CD4-positive, alpha-beta T cell treated with Interleukin-12 subunit alpha and Interleukin-12 subunit beta, for 1 hour (primary cell): ENCODE measurements around the gene PRKAG1.

Experiments used
- DNase-seq: peaks from one replicate; pipeline ENCODE4 v3.0.0-alpha.2; 2020

PRKAG1 gene

DNA sequence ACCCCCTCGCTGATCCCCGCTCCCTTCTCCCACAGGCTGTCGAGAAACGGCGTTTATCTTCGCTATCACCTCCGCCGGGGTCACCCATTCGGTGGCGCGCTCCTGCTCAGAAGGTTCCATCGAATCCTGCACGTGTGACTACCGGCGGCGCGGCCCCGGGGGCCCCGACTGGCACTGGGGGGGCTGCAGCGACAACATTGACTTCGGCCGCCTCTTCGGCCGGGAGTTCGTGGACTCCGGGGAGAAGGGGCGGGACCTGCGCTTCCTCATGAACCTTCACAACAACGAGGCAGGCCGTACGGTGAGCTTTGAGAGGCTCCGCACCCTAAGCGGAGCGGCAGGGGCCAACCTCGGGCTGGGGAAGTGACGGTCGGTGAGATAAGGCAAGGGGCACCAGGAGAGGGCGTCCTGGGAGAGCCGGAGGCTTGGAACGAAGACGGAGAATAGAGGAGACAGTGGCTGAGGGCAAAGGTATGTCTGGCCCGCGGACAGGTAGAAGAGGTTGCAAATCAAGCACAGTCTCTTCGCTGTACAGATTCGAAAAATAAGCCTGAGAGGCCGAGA, 38.1 kb downstream of the PRKAG1 start:
- DNase-seq: peak; percentile 44

DNA sequence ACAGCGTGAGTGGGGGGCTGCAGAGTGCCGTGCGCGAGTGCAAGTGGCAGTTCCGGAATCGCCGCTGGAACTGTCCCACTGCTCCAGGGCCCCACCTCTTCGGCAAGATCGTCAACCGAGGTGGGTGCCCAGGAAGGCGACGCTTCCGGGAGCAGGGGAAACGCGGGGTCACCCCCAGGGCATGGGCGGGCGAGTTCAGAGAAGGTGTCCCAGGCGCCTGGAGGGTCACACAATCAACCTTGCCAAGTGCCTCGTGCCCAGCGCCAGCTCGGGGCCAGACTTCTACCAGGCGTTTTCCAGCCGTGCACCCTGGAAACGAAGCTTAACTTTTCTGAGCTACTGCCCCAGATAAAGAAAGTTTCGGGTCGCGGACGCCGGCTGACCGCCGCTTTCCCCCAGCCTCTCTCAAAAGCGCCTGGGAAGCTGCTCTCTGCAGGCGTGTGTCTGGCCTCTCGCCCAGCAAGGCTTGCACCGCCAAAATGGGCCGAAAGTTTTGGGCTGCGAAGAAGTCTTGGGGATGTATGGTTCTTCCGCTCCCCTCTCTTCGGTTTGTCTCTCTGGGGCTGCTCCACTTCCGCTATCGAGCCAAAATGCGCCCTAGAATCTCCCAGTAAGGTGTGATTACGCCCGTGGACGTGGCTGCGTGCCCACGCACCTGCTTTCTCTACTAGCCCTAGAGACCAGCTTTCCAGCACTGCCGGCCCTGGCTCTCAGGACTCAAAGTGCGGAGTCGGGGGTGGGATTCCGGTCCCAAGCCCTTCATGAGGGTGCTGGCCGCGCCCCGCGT, 38.8 kb downstream of the PRKAG1 start:
- DNase-seq: peak; percentile 52

DNA sequence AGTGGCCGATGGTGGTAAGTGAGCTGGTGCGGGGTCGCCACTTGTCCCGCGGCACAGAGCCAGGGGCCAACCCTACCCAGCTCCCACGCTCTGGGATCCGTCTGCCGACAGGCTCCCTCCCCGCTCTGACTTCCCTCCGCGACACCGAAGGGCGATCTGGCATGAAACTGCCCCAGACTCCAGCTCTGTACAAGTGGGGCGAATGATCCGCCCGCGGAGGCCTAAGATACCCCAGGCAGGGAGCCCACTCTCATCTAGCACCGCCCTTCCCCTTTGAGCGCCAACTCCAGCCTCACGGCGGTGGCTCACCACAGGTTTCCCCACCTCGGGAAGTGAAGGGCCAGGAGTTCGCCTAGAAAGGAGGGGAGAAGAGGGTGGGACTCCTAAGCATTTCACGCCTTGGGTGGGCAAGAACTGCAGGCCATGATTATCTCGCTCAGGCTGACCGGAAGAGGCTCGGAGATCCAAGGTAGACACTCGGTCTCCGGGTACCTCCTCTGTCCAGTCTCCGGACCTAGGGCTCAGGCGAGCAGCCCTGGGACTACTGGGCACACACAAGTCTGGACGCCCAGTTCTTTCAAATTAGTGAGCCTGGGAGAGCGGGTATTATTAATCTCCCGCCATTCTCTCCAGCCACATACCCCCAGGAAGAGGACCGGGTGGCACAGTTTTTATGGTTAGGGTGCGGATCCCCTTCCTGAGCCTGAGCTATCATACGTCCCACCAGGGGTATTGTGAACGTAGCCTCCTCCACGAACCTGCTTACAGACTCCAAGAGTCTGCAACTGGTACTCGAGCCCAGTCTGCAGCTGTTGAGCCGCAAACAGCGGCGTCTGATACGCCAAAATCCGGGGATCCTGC, 39.6 kb downstream of the PRKAG1 start:
- no peak for DNase-seq

DNA sequence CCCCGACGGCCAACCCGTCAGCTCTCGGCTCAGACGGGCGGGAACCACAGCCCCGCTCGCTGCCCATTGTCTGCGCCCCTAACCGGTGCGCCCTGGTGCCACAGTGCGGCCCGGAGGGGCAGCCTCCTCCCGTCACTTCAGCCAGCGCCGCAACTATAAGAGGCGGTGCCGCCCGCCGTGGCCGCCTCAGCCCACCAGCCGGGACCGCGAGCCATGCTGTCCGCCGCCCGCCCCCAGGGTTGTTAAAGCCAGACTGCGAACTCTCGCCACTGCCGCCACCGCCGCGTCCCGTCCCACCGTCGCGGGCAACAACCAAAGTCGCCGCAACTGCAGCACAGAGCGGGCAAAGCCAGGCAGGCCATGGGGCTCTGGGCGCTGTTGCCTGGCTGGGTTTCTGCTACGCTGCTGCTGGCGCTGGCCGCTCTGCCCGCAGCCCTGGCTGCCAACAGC, 40.3 kb downstream of the PRKAG1 start, which contains the start of gene WNT1:
Gene WNT1 (plus strand): TSS at position 32 of the 450 bp plus-strand sequence. CDS start 329 bp downstream, at position 361.
- no peak for DNase-seq

DNA sequence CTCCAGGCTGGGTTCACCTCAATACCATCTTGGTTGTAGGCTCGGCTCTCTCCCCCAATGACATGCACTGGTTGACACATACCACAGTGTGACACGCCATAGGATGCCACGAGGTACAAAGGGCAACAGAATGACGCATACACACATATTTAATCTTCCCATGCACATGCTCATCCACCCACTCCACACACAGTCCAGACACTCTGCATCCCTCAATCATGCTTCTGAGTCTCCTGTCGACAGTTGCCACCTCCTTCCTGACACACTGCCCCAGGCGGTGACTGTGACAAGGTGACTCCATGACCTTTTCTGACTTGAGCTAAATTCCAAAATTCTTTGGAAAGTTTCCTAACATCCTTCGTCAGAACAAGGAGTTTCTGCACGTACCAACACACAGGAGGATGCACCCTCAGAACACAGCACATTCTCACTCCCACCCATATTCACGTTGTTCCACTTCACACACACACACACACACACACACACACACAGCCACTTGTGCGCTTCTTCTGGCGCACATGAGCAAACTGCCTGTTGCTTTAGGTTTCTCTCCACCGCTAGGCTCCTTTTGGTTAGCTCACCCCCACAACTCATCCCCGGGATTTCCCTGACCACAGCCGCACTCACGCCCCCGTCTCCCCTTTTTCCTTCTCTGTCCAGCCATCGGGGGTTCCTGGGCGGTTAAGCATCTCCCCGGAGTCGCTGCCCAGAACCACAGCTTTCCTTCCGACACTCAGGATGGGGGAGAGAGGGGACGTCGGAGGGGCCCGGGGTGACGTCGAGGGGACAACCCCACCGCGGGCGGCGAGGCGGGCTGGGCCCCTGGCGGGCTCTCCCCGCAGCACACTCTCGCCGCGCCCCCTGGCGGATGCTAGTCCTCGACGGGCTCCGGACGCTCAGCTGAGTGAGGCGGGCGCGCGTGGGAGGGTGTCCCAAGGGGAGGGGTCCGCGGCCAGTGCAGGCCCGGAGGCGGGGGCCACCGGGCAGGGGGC, 41.0 kb downstream of the PRKAG1 start:
- DNase-seq: peak; percentile 88

DNA sequence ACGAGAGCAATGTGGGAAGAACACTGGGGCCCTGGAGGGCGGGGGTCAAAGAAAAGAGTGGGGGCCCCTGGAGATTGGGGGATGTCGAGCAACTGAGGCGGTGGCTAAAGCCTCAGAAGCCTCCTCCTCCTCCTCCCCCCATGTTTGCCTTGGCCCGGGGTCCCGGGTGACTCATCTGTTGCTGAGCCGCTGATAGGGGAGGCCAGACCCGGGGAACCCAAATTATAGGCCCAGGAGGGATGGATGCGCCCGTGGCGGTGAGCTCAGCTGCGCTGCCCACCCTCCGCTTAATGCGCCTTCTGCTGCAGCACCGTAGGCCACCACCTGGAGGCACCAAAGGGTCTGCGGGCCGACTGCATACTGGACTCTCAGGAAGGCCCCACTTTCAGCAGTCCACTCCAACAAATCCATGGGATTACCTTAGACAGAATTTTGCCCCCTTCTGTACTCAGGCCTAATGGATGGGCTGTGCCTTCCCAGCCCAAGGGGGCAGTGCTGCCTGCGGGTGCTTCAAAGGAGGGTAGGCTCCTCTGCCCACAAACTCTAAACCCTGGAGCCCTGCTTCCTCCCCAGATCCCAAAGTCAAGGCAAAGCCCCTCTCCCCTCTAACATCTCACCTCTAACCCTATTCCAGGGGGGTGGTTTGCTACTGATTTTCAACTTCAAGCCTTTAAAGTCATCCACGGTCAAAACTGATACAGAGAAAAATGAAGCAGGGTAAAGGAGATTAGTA, 44.5 kb downstream of the PRKAG1 start:
- peak; percentile 46 for DNase-seq

DNA sequence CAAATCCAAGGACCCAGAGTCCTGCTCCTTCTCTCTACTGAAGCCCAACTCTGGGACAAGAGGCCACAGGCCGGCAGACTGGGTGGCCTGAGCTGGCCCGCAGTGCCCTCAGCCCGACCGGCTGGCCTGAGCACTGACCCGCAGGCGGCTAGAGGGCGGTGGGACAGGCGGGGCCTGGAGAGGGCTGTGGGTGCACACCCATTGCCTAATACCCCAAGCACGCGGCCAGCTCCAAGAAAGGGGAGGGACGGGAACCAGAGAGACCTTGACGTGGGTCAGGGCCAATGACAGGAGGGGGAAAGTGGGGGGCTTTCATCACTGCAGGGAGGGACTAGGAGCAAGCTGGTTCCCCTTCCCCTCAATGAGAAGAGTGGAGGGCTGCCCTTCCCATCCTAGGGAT, 45.0 kb downstream of the PRKAG1 start:
- no peak for DNase-seq

DNA sequence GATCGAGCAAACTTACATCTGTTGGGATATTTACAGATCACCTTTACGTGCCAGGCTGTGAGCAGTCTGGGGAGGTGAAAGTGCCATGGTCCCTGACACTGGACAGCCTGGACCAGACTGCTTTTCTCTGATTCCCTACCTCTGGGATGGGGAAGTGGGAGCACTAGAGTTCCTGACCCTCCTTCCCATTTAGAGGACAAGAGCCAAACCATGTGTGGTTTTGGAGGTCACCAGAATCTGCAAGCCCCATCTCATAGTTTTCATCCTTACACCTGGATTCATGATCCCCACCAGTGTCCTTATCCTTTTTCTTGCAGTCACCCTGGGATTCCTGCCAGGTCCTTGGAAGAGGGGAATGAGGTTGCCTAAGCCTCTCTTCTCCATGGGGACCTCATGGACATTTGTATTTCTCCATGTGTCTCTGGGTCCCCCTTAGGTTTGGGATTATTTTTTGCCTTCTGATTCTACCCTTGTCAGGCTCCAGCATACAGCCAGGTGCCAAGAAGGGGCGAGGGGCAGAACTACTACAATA, 45.6 kb downstream of the PRKAG1 start:
- DNase-seq: no peak

DNA sequence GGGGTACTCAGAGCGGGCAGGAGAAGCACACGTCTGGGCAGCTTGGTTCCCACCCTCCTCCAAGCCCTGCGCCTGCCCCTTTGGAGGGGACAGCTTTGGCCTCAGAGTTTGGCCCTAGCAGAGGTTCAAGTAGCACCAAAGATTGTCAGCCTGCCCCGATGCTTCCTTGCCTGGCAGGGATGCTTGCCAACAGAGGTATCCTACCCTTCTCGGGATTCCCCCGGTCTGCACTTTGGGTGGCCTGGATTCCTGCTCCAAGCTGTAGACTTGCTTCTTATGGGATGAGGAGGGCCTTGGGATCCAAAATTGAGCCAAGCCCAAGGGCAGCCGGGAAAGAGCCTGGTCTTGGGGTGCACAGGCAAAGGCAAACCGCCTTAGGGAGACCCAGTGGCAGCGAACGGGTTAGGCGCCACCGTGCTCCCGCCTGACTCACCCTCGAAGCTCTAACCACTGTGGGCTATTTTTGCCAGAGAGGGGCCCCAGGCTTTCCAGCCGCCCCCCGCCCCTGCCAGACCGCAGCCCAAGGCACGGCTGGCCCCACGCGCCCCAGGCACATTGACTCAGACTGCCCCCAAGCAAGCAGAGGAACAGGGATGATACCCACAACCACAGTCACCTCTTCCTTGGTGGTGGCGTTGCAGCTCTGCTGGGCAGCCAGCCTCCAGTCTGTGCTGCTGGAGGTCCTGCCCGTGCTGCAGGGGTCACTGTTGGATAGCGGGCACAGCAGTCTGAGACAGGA, 46.2 kb downstream of the PRKAG1 start:
- DNase-seq: no peak

DNA sequence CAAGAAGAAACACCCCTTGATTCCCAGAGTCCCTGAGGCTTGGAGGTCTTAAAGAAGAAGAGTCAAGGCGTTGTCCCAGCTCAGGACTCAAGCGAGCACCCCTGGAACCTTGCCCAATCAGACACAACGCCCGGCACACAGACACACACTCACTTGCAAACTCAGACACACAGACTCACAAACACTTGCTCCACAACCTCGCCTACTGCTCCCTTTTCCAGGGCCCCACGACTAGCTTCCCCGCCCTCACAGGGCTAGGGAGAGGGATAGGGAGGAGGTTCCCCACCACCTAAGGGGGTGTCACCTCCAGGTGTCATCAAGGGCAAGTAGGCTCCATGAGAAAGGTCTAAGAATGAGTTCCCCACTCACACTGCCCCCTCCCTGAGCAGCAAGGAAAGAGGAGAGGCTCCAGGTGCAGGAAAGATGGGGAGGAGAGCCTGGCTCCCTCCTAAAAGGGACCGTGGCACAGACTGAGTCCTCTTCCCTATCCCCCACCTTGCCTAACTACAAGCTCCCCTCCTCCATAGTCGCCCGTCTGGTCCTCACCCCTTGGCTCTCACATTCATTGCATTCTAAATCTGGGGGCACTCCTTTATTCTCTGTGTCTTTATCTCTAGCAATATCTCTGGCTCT, 47.8 kb downstream of the PRKAG1 start:
- no peak for DNase-seq

DNA sequence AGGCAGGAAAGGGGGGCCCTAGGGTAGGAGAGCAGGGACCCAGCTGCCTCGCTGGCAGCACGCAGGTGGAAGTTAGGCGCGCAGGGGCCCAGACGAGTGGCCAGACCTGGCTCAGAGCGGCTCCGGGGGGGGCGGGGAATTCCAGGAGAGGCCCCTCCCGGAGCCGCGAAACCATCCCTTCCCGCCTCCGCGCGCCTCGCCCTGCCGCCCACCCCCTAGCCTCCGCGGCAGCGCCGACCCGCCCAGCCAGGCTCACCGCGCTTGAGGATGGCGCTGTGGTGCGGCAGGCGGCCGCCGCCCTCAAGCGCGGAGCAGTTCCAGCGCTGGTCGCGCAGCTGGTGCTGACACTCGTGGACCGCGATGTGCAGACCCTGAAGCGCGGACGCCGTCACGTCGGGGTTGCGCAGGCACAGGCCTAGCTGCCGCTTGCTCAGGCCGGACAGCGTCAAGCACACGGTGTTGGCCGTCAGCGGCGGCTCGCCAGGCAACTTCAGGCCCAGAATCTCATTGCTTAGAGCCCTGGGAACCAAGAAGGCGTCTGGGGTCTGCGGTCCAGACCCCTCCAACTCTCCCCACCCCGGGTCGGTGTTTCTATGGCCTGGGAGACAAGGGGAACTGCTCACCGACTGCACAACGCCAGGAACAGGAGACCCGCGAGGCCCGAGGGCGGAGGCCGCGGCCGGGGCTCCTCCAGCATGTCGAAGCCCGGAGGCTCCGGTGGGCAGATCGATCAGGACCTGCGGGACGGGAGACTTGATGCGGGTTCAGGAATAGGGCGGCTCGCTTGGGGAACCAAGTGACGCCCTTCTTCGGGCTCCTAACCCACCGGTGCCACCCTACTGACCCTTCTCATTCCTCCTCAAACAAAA, 48.5 kb downstream of the PRKAG1 start:
- DNase-seq: peak; percentile 49

DNA sequence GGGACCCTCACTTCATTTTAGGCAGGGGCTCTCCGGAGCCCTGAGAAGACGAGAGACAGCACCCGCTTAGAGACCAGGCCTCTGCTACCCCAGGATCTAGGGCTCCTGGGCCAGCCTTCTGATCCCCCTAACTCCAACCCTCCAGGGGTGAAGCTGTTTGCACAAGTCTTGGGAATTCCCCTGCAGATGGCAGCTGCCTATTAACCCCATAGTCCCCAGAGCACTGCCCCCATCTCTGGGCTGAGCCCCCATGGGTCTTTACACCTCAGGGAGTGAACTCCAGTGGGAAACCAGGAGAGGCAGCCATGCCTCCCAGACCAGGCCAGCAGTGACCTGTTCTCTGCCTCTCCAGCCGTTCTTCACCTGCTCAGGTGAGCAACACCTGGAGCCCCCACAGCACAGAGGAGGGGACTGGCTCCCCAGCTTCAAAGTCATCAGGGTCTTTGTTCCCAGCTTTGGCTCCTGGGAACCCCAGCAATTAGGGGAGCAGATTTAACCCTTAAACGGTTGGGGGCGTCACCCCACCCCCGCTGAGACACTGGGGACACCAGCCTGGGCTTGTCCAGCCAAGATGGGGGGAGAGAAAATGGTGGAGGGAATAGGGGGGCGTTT, 49.3 kb downstream of the PRKAG1 start:
- DNase-seq: no peak

DNA sequence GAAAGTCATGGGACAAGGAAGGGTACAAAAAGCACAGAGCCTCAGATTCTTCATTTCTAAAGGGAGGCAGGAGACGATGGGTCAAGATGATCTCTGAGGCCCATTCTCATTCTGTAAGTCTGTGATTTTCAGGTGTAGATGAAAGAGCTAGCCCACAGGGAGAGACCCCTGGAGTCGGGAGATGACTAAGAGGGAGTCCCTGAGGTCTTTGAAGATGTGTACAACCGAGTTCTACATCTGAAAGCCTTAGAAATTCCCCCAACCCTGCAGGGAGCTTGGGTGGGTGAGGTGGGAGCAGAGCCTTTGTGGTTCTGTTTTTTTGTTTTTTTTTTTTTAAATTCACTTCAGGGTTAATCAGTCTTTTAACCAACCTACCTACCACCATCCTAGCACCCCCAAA, 50.1 kb downstream of the PRKAG1 start:
- no peak for DNase-seq

DNA sequence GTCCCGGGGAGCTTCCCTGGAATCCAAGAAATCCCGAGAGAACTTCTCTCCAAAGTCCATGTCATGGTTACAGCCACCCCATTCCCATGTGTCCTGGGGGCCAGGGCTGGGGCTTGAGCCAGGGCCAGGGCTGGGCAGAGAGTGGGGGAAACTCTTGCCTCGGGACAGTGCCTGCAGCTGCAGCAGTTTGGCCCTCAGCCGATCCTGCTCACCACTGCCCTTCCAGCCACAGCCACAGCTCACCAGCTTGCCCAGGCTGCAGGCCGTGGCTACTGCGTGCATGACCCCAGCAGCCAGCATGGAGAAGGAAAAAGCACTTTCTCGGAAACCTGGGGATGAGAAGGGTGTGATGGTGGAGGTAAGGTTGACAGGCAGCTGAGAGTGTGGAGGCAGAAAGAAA, 50.6 kb downstream of the PRKAG1 start:
- no peak for DNase-seq

DNA sequence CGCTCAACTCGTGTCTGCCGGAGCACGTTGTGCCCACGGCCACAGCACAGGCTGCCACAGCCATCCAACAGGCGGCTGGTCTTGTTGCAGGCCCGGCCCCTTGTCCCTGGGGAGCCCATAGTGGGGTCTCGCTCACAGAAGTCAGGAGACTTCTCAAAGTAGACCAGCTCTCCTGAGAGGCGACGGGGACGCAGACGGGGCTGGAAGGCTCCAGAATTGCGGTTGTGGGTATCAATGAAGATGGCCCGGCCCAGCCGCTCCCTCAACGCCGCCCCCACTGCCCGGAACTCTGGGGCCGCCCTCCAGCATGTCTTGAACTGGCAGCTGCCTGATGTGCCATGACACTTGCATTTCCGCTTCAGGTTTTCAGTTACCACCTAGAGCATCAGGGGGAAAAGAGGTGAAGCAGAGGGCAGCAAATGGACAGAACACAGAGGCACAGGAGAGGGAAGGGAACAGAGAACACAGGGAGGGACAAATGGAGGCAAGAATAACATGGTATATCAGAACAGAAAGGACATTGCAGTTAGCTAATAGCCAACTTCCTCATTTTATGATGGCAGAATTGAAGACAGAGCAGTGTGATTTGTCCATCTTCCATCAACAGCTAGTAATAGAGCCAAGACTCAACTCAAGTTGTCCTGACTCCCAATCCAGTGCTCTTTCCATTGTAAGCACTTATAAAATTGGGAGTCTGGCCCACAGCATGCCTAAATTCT, 52.2 kb downstream of the PRKAG1 start:
- DNase-seq: no peak

DNA sequence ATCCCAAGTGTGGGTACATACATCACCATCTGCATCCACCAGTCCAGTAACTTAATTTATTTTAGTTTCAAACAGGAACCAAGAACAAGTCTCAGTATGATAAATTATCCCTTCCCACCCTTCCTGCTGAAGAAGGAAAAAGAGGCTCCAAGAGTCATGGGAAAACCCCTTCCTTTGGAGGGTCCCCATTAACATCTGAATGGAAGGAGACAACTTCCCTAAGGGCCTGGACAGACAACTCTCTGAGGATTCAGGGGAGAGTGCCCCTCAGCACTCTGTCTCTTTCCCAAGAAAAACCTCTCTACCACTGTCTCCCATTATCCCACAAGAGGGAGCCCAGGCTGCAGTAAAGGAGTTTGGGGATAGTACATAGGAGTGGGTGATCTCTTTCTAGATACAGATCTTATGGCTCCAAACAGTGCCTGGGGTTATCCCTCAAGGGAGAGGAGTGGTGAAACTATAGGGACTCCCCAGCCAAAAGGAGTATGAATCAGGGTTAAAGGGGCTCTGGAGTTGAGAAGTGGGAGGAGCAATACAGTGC, 53.2 kb downstream of the PRKAG1 start:
- DNase-seq: no peak

DNA sequence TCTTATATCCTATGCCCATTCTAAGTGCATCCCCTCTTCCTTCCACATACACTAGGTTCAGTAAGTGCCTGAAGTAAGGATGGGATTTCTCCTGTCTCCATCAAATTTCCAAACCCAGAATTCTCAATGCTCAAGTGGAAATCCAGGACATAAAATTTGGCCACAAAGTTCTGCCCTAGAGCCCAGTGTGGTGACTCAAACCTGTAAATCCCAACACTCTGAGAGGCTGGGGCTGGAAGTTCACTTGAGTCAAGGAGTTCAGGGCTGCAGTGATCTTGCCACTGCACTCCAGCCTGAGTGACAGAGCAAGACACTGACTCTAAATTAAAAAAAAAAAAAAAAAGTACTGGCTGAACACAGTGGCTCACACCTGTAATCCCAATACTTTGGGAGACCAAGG, 56.8 kb downstream of the PRKAG1 start:
- no peak for DNase-seq

DNA sequence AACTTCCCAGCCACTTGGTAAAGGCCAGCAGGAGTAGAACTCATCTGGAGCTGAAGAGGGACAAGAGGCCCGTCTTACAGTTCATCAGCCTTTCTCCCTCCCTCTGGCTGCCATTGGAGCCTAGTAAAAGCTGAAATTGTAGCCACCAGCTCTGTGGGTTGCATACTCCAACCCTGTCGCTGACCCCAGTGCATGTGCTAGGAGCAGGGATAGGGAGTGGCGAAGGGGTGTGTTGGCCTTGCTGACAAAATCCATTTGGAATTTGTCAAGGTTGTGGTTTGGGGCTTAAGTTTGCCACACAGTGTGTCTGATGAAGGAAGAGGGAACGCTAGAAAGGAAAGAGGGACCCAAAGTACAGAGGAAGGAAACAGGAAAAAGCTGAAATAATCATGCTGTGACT, 57.2 kb downstream of the PRKAG1 start:
- DNase-seq: no peak
